ENCODE results near the gene HECTD4.
A peak's percentile ranks its signal among the peaks of the same experiment; 100 is the strongest.

Gene HECTD4

GRCh38 chr12:112151766-112152541 is 230.3 kb downstream of the HECTD4 start:
- no peak for DNase-seq

GRCh38 chr12:112149596-112149995 is 232.6 kb downstream of the HECTD4 start:
- no peak for DNase-seq

DNA sequence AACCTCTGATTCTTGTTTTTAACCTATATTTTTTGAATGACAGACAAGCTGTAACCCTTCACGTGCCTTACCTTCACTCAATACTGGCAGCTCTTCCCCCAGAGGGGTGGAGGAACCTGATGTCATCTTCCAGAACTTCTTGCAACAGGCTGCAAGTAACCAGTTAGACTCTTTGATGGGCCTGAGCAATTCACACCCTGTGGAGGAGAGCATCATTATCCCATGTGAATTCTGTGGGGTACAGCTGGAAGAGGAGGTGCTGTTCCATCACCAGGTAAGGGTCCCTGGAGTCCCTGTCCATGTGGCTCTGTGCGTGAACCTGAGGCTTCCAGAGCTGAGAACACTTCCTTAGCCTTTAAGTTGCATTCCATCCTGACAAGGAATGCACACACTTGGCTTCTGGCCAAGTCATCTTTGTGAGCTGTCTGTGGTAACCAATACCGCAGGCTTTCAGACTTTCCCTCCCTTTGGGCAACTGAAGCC is 234.2 kb downstream of the HECTD4 start:
- DNase-seq, result no peak

DNA sequence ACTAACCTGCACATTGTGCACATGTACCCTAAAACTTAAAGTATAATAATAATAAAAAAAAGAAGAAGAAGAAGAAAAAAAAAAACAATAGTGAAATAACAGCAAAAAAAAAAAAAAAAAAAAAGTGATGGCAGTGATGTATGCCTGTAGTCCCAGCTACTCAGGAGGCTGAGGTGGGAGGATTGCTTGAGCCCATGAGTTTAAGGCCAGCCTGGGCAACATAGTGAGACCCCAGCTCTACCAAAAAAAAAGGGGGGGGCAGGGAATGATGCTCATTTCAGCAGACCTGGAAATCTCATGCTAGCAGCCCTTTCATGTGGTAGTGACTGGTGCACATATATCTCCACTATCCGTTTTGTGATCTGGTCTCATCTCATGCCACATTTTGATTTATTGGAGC is 236.1 kb downstream of the HECTD4 start:
- no peak for DNase-seq

- DNase-seq, result no peak
Observed at GRCh38 chr12:112140728-112141127, 241.5 kb downstream of the HECTD4 start.

DNA sequence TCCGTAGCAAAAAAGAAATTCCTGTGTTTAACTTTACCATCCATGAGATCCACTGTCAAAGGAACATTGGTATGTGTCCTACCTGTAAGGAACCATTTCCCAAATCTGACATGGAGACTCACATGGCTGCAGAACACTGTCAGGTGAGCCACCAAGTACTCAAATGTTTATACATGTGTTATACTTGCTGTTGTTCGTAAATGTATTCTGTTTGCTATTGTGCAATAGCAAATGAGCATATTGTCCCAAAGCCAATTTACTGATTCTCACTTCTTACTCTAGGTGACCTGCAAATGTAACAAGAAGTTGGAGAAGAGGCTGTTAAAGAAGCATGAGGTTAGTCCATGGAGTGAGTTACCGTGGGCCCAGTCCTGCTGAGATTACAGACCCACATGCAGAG is 247.5 kb downstream of the HECTD4 start:
- DNase-seq, result no peak

GRCh38 chr12:112133418-112133817 is 248.8 kb downstream of the HECTD4 start:
- no peak for DNase-seq

- no peak for DNase-seq
Observed at GRCh38 chr12:112131686-112132085, 250.5 kb downstream of the HECTD4 start.

- no peak for DNase-seq
Observed at GRCh38 chr12:112130441-112130998, 251.7 kb downstream of the HECTD4 start.

DNA sequence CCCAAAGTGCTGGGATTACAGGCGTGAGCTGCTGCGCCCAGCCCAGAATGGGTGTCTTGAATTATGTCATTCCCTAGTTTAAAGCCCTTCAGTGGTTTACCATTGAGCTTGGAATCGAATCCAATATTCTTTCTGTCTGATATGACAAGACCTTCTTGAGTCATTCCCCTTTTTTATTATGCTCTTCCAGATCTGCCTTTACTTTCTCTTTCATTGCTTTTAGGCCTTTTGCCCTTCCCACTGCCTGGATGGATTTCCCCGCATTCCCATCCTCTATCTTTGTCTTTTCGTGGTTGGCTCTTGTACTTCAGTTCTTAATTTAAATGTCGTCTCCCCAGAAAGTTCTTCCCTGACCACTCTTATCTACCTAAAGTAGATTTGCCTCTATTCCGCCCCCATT is 255.3 kb downstream of the HECTD4 start:
- DNase-seq, result no peak

- no peak for DNase-seq
Observed at GRCh38 chr12:112126000-112126438, 256.2 kb downstream of the HECTD4 start.

DNA sequence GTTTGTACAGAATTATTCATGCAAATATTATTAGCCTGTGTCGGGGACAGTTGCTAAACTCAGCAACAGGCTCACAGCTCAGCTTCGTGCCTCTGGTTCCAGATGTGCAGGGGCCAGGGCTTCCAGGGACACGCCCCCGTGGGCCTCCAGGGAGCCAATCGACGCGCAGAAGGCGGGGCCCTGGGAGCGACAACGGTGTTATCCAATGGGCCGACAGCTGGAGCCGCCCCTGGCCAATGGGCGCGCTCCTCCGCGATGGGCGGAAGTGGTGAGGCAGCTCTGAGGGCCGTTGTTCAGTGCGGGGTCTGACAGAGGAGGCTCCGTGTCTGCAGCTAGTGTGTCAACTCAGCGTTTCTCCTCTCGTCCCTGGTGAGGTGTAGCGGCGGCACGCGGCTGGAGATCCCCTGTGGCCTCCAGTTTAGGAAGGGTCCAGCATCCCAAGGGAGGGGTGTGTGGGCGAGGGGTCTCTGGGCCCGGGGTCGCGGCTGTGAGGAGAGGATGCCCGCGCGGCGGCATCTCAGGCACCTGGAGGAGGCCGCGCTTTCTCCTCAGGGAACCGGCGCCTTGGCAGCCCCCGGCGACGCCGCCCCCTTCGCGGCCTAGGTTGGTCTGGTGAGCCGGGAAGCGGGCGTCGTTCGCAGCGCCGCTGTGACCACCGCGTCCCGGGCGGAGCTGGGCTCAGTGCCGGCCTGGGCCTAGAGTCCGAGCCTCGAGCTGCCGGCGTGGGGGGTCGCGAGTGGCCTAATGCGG is 256.8 kb downstream of the HECTD4 start, which contains the start of gene TRAFD1:
TSS of gene TRAFD1 (plus strand) at position 311 of the 750 bp plus-strand sequence. CDS start 4,963 bp downstream, outside the sequence.
- peak; percentile 94 for DNase-seq

DNA sequence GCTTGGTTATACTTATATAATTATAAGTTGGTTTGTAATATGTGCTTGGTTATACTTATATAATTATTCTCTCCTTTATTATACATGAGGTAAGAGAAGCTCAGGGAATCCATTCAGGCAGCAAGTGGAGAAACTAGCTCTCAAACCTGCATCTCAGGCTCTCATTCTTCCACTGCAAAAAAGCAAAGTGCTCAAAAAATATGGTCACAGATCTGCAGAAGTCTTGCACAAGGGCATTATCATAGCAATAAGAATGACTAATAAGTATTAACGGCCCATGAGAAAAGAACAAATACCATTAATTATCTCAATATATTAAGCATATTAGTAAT is 257.3 kb downstream of the HECTD4 start:
- no peak for DNase-seq

DNA sequence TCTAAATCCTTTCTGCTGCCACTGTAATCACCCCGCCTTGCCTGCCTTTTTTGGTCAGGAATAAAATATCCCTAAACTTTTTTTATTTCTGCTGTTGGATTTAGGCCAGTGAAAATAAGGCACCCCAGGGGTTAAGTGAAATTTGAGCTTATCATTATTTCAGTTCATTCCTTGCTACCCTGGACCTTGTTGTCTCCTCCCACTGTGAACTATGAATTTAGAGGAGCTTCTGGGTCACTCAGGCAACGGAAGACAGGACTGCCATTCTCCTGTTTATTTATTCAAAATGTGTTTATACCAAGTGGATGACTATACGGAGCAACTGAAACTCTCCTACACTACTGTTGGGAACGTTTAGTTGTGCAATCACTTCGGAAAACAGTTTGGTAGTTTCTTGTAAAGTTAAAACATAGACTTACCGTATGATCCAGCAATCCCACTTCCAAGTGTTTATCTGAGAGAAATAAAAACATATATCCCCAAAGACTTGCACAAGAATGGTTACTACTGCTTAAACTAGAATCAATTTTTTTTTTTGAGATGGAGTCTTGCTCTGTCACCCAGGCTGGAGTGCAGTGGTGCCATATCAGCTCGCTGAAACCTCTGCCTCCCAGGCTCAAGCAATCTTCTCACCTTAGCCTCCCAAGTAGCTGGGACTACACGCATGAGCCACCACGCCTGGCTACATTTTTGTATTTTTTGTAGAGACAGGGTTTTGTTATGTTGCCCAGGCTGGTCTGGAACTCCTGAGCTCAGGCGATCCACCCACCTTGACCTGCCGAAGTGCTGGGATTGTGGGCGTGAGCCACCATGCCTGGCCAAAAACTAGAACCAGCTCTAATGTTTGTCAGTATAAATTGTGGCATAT is 259.2 kb downstream of the HECTD4 start:
- no peak for DNase-seq

- DNase-seq, result no peak
Observed at GRCh38 chr12:112121780-112122565, 260.3 kb downstream of the HECTD4 start.

DNA sequence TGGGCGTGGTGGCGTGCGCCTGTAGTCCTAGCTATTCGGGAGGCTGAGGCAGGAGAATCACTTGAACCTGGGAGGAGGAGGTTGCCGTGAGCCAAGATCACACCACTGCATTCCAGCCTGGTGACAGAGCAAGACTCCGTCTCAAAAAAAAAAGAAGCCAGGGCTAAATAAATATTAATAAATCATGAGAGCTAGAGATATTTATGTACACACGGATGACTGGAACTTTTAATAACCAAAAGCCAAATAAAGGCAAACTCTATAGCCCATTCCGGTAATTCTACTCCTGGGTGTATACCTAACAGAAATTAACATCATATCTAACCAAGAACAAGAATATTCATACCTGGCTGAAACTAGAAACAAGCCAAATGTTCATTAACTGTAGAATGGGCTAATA is 264.5 kb downstream of the HECTD4 start:
- no peak for DNase-seq

DNA sequence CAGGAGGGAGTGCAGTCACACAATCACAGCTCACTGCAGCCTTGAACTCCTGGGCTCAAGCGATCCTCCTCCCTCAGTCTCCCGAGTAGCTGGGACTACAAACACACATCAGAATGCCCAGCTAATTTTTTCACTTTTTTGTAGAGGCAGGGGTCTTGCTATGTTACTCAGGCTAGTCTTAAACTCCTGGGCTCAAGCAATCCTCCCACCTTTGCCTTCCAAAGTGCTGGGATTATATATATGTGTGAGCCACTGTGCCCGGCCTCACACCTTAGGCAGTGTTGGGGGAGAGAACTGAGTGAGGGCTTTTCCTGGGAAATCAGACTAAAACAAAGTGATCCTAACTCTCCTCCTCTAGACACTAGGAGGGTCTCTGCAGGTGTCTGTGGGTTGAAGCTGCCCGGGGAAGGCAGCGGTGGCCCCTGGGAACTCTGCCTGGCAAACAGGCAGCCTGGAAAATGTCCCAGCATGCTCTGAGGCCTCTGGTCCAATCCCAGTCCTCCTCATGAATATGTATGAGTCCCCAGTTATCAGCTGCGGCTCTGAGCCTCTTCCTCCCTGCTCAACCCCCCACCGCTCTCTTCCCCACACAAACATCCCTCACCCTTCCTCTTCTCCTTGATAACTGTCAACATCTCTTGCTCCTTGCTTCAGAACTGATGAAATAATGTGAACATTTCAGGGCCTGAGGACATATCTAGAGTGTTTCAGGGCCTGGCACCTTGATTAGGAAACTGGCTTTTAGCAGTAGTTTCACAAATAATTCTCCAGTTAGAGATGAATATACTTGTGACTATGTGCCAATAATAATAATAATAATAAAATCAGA is 265.8 kb downstream of the HECTD4 start:
- DNase-seq, result no peak

DNA sequence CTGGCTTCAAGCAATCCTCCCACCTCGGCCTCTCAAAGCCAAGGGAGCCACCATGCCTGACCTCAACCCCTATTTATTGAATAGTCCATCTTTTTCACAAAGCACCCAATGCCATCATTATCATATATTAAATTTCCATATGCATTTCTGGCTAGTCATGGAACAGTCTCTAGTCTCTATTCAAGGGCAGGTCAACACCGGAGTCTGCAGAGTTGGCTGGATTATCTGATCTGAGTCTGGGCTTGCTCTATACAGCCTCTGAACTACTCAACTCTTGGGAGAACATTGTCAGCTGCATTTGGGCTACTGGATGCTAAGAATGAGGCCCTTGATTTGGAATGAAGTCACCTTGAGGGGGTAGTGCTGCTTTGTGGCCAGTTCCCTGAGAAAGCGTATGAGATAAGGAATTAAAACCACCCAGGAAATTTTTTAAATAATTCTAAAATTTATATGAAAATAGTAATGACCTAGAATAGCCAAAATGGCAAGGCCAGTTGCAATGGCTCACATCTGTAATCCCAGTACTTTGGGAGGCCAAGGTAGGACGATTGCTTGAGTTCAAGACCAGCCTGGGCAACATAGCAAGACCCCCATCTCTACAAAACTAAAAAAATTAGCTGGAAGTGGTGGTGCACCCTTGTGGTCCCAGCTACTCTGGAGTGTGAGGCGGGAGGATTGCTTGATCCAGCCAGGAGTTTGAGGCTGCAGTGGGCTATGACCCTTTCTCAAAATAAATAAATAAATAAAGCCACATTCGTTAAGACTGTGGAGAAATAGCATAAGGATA is 266.8 kb downstream of the HECTD4 start:
- DNase-seq, result no peak

- no peak for DNase-seq
Observed at GRCh38 chr12:112112409-112113133, 269.7 kb downstream of the HECTD4 start.

DNA sequence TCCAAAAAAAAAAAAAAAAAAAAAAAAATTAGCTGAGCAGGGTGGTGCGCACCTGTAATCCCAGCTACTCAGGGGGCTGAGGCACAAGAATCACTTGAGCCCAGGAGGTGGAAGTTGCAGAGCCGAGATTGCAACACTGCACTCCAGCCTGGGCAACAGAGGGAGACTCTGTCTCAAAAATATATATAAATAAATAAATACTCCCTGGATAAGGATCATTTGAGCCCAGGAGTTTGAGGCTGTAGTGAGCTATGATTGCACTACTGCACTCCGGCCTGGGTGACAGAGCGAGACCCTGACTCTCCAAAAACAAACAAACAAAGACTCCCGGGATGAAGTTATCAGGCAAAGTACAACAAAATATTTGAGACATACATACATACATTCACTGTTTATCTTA is 270.3 kb downstream of the HECTD4 start:
- DNase-seq, result no peak

All from NCI-H1694 (cell line).